Caco-2 (cell line): Measurements from ENCODE around the gene AUTS2. TPM values are rescaled to one million over a fixed set of nuclear protein-coding genes. Genes with fewer than 3 reads are reported as not detected.

Source experiments
- BruUV-seq: library from RNA; stranded (reverse); fragments of 400-500 nt; replicated peaks from 2 replicates; lab custom pipeline; 2021; lab: Mats Ljungman, UMichigan
- CTCF ChIA-PET: fragments of 300-600 bp; sonication (Branson Sonifier 250); formaldehyde crosslinking; loops from one replicate; lab custom pipeline; 2022; ENCODE audit warnings: antibody characterized with exemption; lab: Charles Lee
- POLR2A ChIA-PET: fragments of 300-600 bp; sonication (Branson Sonifier 250); formaldehyde crosslinking; loops from one replicate; lab custom pipeline; 2022; ENCODE audit warnings: antibody characterized with exemption; lab: Charles Lee
- DNase-seq, 2 experiments: peaks; one replicate each; pipeline versions ENCODE4 v3.0.0 to v3.0.0-alpha.2; 2020 to 2022
- H3K27me3 ChIP-seq: replicated peaks from 2 replicates; pipeline ENCODE4 v1.6.0; 2011; ENCODE audit warnings: low read length; ENCODE audit not compliant: control insufficient read depth, insufficient read depth
- H3K36me3 ChIP-seq: 2 replicates; pipeline ENCODE4 v1.5.1; 2011; ENCODE audit warnings: low read length; ENCODE audit not compliant: control insufficient read depth, insufficient read depth
- H3K4me1 ChIP-seq: fragments of 250-450 bp; sonication (Bioruptor Pico); 2 replicates; pipeline ENCODE4 v1.5.1; 2020; ENCODE audit warnings: mild to moderate bottlenecking
- H3K4me3 ChIP-seq: 2 replicates; pipeline ENCODE4 v1.5.1; 2011; ENCODE audit warnings: low read depth, mild to moderate bottlenecking, control low read depth, low read length
- H3K9me3 ChIP-seq: fragments of 250-450 bp; sonication (Bioruptor Pico); 2 replicates; pipeline ENCODE4 v1.5.1; 2020; ENCODE audit warnings: mild to moderate bottlenecking, moderate library complexity
- H3K27ac Mint-ChIP-seq: one replicate; pipeline ENCODE4 v1.8.0; 2022; ENCODE audit warnings: mixed read lengths; ENCODE audit not compliant: unreplicated experiment
- H3K27me3 Mint-ChIP-seq: one replicate; pipeline ENCODE4 v1.8.0; 2022; ENCODE audit warnings: mixed read lengths; ENCODE audit not compliant: insufficient read depth, unreplicated experiment
- H3K36me3 Mint-ChIP-seq: one replicate; pipeline ENCODE4 v1.8.0; 2022; ENCODE audit warnings: mild to moderate bottlenecking, mixed read lengths; ENCODE audit not compliant: insufficient read depth, unreplicated experiment
- H3K4me1 Mint-ChIP-seq: one replicate; pipeline ENCODE4 v1.8.0; 2022; ENCODE audit warnings: low read depth, mixed read lengths; ENCODE audit not compliant: unreplicated experiment
- H3K4me3 Mint-ChIP-seq: one replicate; pipeline ENCODE4 v1.8.0; 2022; ENCODE audit warnings: mild to moderate bottlenecking, moderate library complexity, mixed read lengths; ENCODE audit not compliant: unreplicated experiment
- H3K9me3 Mint-ChIP-seq: one replicate; pipeline ENCODE4 v1.8.0; 2022; ENCODE audit warnings: mixed read lengths; ENCODE audit not compliant: unreplicated experiment
- CTCF ChIP-seq, 2 experiments: fragments of 200-600 bp in 1 of 2; IDR thresholded peaks; 1 replicate in 1 of 2; 2 replicates in 1 of 2; pipeline versions ENCODE4 v1.5.1 to v1.8.0; 2011 to 2022; ENCODE audit warnings: antibody characterized with exemption in 1 of 2, control low read depth in 1 of 2, inconsistent platforms in 1 of 2, low read depth in 1 of 2, low read length in 1 of 2, mild to moderate bottlenecking in 1 of 2, moderate library complexity in 1 of 2; ENCODE audit not compliant: insufficient read depth in 1 of 2, severe bottlenecking in 1 of 2, unreplicated experiment in 1 of 2
- intact Hi-C: fragments of 100-400 bp; cut with micrococcal nuclease; formaldehyde crosslinking; loops from one replicate; pipeline ENCODE4 v1.10.0; 2022; ENCODE audit not compliant: unreplicated experiment
- total RNA-seq: library from RNA; stranded (reverse); gene quantifications from 2 replicates; pipeline ENCODE4 v1.2.3, GENCODE V29; 2022

The AUTS2 gene
- total RNA-seq, 1 experiment from 2014 or later, result 37.1 TPM

DNA sequence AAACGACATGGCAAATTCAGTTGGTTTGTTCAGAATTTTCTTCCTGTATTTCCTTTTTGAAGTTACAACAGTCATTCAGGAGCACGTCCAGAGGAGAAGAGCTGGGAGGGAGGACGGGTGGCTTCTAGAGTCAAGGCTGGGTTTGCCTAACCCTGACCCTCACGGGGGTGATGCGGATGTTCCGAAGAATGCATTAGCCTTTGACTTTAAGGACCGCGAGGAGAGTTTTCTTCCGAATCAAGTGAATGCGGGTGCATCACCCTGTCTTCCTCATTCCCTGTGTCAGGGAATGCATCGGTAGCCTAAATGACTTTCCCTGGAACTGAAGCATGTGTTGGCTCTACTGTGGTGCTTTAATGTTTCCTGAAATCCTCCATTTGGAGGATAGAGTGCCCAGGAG lies 1137.0 kb downstream of the AUTS2 start:
- no TSS peak for BruUV-seq
- H3K27ac Mint-ChIP-seq, result no peak overlapping the region
- no peaks in the 10 kb centered on the region for H3K27me3 Mint-ChIP-seq
- no peaks in the 10 kb centered on the region for H3K9me3 Mint-ChIP-seq
- Histone ChIP-seq H3K4me3 (no peak overlapping the region), H3K36me3 (no peaks in the 10 kb centered on the region), H3K4me1 (no peaks in the 10 kb centered on the region), H3K27me3 (no peaks in the 10 kb centered on the region), H3K9me3 (no peaks in the 10 kb centered on the region)
- ChIA-PET POLR2A (no interaction called here), CTCF (no interaction called here)
- H3K4me1 Mint-ChIP-seq, result peaks cover 12% of the 10 kb centered on the region
- TF ChIP-seq CTCF (IDR thresholded peaks at IDR 0.05; ENCODE audit: insufficient read depth in 1 of 2, low read depth in 1 of 2, low read length in 1 of 2, severe bottlenecking in 1 of 2, unreplicated experiment in 1 of 2), result no peak
- DNase-seq, result no peak
- H3K36me3 Mint-ChIP-seq, result peaks cover 5% of the 10 kb centered on the region
- no peak overlapping the region for H3K4me3 Mint-ChIP-seq
- intact Hi-C loops, result no loop called here

GRCh38 chr7:70736715-70737460 lies 1138.6 kb downstream of the AUTS2 start:
- H3K4me1 Mint-ChIP-seq, result peaks cover 12% of the 10 kb centered on the region
- BruUV-seq, result no TSS peak
- H3K4me3 ChIP-seq, result no peak overlapping the region
- H3K4me1 ChIP-seq, result no peaks in the 10 kb centered on the region
- no peak overlapping the region for H3K4me3 Mint-ChIP-seq
- no peaks in the 10 kb centered on the region for H3K9me3 Mint-ChIP-seq
- DNase-seq, result peak in 1 of 2 experiments; percentile 10
- intact Hi-C loops, result no loop called here
- ChIA-PET CTCF (no interaction called here), POLR2A (no interaction called here)
- no peaks in the 10 kb centered on the region for H3K9me3 ChIP-seq
- TF ChIP-seq CTCF (IDR thresholded peaks at IDR 0.05; ENCODE audit: insufficient read depth in 1 of 2, low read depth in 1 of 2, low read length in 1 of 2, severe bottlenecking in 1 of 2, unreplicated experiment in 1 of 2), result no peak
- H3K27me3 Mint-ChIP-seq, result no peaks in the 10 kb centered on the region
- no peaks in the 10 kb centered on the region for H3K36me3 ChIP-seq
- H3K36me3 Mint-ChIP-seq, result peaks cover 5% of the 10 kb centered on the region
- H3K27me3 ChIP-seq, result no peaks in the 10 kb centered on the region
- H3K27ac Mint-ChIP-seq, result no peak overlapping the region

DNA sequence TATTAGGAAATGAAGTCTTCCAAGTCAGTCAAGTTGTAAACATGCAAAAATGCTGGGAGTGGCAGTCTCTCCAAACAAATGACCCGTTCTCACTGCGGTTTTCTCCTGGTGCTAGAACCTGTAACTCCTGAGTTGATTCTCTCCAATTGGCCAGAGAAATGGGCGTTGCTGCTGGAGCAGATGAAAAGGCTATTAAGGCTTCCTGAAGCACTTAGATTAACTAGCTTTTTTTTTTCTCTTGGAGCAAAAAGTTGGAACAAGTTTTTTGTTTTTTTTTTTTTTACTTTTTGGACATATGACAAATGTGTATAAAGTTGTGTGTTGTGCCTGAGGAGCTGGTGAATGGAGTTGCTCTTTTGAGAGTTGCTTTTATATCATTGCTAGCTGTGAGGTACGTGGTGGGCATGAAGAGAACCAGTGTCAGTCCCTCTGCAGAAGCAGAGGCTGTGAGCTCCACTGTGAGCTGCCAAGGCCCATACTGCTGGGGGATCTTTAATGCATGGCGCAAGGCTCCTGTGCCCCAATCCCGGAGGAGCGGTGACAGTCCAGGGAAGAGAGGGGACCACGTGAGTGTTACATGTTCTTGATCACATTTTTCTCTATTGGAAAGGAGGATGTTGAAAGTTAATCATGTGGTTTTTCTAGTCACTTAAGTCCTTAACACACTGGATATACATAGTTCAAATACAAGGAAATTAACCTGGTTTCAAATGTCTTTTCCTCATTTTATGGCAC lies 1140.0 kb downstream of the AUTS2 start:
- no TSS peak for BruUV-seq
- no peaks in the 10 kb centered on the region for H3K27me3 Mint-ChIP-seq
- H3K4me3 ChIP-seq, result no peak overlapping the region
- POLR2A ChIA-PET, result no interaction called here
- peak in 1 of 2 experiments; percentile 18 for DNase-seq
- intact Hi-C loops, result no loop called here
- no peaks in the 10 kb centered on the region for H3K36me3 ChIP-seq
- peaks cover 12% of the 10 kb centered on the region for H3K4me1 Mint-ChIP-seq
- H3K9me3 Mint-ChIP-seq, result no peaks in the 10 kb centered on the region
- H3K36me3 Mint-ChIP-seq, result peaks cover 5% of the 10 kb centered on the region
- no peak for TF ChIP-seq CTCF (IDR thresholded peaks at IDR 0.05; ENCODE audit: insufficient read depth in 1 of 2, low read depth in 1 of 2, low read length in 1 of 2, severe bottlenecking in 1 of 2, unreplicated experiment in 1 of 2)
- H3K27ac Mint-ChIP-seq, result no peak overlapping the region
- H3K27me3 ChIP-seq, result no peaks in the 10 kb centered on the region
- no peak overlapping the region for H3K4me3 Mint-ChIP-seq
- CTCF ChIA-PET, result no interaction called here
- no peaks in the 10 kb centered on the region for H3K9me3 ChIP-seq
- no peaks in the 10 kb centered on the region for H3K4me1 ChIP-seq
